Nucleus accumbens (tissue), 56 donors: Measurements from ENCODE around the gene AKR1C4.
"Not testable (repeated sequence)": the region's sequence is repeated elsewhere in the genome, so short reads cannot be mapped to it uniquely, and the experiment has no call there.

Source experiments
- DNase-seq, 56 donors: peaks; one replicate each; lab custom pipeline; 2025; lab: John Stamatoyannopoulos, UW

The AKR1C4 gene

GRCh38 chr10:5199398-5199797 is 2.8 kb downstream of the AKR1C4 start:
- no peak for DNase-seq

- DNase-seq: no peak
Measured at GRCh38 chr10:5206799-5207198, 10.2 kb downstream of the AKR1C4 start.

GRCh38 chr10:5209776-5210175 is 13.1 kb downstream of the AKR1C4 start:
- DNase-seq: not testable (repeated sequence)

- not testable (repeated sequence) for DNase-seq
Measured at GRCh38 chr10:5210261-5210660, 13.6 kb downstream of the AKR1C4 start.

- no peak for DNase-seq
Measured at GRCh38 chr10:5211696-5212536, 15.3 kb downstream of the AKR1C4 start.

GRCh38 chr10:5216801-5217200 is 20.2 kb downstream of the AKR1C4 start:
- no peak for DNase-seq

- DNase-seq: no peak
Measured at GRCh38 chr10:5219262-5219661, 22.6 kb downstream of the AKR1C4 start.

- not testable (repeated sequence) for DNase-seq
Measured at GRCh38 chr10:5222942-5223341, 26.3 kb downstream of the AKR1C4 start.

- no peak for DNase-seq
Measured at GRCh38 chr10:5229019-5229418, 32.4 kb downstream of the AKR1C4 start.

GRCh38 chr10:5233324-5233723 is 36.7 kb downstream of the AKR1C4 start:
- DNase-seq: no peak

GRCh38 chr10:5234106-5234860 is 37.6 kb downstream of the AKR1C4 start:
- no peak for DNase-seq

- not testable (repeated sequence) for DNase-seq
Measured at GRCh38 chr10:5237541-5237940, 40.9 kb downstream of the AKR1C4 start.

- DNase-seq: no peak
Measured at GRCh38 chr10:5242585-5242984, 45.9 kb downstream of the AKR1C4 start.

- DNase-seq: no peak
Measured at GRCh38 chr10:5243521-5243987, 46.9 kb downstream of the AKR1C4 start.

- no peak for DNase-seq
Measured at GRCh38 chr10:5252177-5253037, 55.8 kb downstream of the AKR1C4 start.

GRCh38 chr10:5254488-5254887 is 57.9 kb downstream of the AKR1C4 start:
- no peak for DNase-seq

- DNase-seq: not testable (repeated sequence)
Measured at GRCh38 chr10:5257768-5258167, 61.1 kb downstream of the AKR1C4 start.

GRCh38 chr10:5259132-5259951 is 62.7 kb downstream of the AKR1C4 start:
- DNase-seq: no peak

- DNase-seq: no peak
Measured at GRCh38 chr10:5259952-5260578, 63.4 kb downstream of the AKR1C4 start.
